NOMO-1 treated with DMSO at 0.1 percent for 48 hours (cell line): ENCODE results near the gene MARF1.
"Not testable (repeated sequence)": the region's sequence is repeated elsewhere in the genome, so short reads cannot be mapped to it uniquely, and the experiment has no call there.

Experiments used
- DNase-seq: peaks from one replicate; lab custom pipeline; 2025; ENCODE audit not compliant: unreplicated experiment; lab: John Stamatoyannopoulos, UW

MARF1 gene

DNA sequence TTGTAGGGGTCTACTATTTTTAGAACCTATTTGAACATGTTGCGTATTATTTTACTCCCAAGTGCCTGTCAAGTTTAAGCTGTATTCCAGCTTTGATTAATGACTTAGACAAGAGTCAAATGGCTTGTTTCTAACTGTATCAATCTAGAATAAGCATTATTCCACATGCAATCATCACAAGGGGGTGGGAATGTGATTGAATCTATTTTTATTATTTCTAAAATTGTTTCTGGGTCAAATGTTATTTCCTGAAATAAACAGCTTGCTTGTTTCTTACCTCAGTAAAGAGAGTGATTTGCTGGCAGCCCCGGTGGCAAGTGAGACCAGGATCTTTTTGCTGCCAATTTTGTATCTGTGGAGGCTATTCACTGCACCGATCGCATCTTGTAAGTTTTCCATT is 21.5 kb downstream of the MARF1 start:
- DNase-seq, result no peak

DNA sequence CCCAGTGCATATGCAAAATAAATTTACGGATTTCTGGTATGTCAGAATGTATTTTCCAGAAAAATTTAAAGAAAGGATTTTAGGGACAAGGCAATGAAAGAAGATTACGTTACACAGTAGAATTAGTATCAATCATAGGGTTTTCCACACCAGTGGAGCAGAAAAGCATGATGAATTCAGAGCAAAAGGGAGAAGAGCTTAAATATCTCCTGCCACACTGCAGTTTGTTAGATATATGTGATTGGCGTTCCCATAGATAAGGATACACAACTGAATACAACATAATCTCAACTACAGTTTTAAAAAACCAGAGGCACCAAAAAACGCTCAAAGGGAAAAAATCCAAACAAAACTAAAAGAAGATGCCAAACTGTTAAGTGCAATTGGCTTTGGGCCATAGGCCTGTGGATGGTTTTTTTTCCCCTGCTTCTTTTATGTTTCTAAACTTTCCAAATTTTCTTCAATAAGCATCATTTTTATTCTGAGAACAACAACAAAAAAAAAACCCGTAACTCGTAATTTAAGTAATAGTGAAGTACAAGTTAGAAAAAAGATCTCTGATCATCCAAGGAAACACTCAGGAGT is 22.3 kb downstream of the MARF1 start:
- DNase-seq, result no peak

DNA sequence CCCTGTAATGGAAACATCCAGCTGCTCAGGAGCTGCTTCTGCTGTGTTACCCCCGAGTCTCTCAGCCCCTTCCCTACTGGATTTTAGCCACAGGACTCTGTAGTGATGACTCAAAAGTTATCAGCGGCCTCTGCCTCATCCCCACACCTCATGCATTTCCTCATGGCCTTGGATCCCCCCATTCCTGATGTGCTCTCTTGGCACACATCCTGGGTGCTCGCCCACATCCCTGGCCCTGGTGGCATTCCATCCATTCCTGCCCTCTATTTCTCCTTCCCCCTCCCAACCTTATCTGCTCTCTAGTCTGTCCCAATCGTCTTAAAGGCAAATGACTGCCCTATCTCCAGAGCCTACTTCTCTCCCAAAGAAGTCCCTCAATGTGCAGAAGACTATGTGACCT is 24.6 kb downstream of the MARF1 start:
- DNase-seq, result no peak

DNA sequence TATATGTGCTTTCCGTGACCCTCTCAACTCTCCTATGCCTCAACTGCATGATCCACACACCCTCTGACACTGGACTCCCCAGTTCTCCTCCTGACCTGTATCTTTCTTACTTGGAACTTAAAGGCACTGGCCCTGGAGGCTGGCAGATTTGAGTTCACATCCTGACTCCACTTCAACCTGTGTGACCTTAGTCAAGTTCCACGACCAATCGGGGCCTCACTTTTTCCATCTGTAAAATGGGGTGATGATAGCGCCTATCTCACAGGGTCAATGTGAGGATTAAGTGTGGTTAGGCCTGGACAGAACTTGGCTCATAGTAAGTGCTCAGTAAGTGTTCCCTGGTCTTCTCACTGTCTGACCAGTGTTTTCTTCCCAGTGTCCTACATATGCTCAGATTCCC is 25.1 kb downstream of the MARF1 start:
- DNase-seq, result no peak

DNA sequence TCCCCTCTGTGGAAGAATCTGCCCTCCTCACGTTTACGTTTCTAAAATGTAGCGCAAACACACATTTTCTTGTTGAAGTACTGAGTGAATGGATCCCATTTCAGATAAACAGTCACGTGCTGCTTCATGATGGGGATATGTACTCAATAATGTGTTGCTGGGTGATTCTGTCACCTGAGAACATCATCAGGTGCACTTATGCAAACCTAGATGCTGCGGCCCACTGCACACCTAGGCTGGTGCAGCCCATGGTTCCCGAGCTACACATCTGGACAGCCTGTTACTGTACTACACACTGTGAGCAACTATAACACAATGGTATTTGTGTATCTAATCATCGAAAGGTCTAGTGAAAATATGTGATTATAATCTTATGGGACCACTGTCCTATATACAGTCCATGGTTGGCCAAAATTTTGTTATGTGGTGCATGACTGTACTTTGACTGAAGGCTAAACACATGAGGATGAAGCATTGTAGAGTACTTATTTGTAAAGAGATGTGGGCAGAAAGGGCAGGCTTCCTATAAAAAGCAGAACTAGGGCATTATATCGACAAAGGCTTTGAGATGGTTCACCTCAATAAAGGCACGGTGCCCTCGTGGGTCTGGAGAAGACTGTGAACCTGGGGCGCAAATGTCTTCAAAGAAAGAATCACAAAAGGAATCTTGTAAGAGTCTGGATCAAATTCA is 26.3 kb downstream of the MARF1 start:
- no peak for DNase-seq

DNA sequence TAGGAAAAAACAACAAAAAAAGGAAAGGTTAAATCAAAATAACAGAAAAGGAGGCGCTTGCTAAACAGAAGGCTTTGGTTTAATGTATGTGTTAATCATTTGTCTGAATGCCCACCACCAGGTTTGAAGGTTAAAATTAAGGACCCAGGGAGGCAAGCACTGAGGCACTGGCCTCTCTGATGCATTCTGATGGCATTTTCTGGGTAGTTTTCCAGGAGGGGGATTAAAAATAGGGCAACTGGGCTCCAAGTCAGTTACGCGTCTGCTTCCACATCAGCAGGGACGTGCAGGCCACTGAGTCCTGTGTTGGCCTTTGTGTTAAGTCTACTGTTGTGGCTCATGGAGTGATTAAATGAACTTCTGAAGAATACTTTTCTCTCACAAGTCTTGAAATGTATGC is 26.9 kb downstream of the MARF1 start:
- DNase-seq, result no peak

DNA sequence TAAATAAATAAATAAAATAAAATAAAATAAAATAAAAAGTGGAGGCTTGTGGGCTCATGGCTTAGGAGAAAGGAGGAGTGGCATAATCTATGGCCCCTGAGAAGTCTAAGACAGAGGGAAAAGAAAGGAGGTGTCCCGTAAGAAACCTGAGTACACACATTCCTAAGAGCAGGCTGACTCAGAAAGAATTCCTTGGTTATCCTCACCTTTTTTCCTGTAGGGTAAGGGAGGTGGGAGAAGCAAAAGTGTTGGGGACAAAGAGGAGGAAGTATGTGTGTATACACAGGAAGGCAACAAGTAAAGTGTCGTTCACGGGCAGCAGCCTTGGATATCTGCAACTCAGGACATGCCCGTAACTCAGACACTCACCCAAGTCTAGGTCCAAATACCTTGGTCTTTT is 29.3 kb downstream of the MARF1 start:
- no peak for DNase-seq

DNA sequence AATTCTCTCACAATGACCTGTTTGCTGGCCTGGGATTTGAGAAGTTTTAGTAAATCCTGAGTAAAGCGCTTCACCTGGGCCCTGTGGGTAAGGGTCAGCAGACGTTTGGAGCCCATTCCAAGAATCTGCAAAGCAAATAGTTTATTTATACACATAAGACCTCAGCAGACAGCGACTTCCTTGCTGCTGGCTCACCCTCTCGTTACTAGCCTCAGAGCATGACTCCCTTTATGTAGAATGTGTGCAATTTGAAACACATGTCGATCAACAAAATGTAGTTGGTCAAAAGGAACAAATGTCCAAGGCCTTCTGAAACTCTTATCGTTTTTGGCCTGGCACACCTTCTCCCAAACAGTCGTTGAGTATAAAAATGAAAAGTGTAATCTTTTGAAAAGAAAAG is 31.3 kb downstream of the MARF1 start:
- DNase-seq, result no peak

DNA sequence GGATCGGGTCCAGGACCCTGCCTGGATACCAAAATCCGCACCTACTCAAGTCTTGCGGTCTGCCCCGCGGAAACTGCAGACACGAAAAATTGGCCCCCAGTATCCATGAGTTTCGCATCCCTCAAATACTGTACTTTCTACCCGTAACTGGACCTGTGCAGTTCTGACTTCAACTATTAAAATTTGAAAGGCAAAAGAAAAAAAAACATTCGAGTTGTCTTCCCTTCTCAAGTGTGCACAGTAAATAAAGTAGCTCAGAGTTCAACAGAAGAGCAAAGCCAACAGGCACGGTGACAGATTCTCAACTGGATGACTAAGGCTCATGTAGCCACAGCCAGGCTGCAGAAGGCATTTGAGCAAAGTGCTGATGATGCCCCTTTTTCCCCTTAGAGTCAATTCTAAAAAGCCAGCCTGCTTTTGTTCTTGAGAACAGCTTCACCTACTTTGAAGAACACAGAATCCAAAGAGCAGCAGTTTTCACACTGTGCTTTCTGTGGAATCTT is 32.5 kb downstream of the MARF1 start:
- DNase-seq, result no peak

DNA sequence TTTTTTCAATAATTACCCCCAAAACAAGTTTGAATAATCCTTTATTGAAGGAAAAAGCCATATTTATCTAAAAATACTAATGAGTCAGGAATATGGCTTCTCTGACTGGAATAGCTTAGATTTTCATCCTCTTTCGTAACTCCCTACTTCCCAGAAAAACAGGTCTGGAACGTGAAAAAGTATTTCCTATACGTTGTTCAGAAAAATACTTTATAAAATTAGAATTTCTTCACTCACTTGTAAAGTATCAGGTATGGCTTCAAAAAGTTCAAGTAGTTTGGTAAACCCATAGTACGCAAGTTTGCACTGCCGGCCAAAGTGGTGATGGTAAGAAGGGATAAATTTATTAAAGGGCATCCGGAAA is 33.7 kb downstream of the MARF1 start:
- DNase-seq, result no peak

DNA sequence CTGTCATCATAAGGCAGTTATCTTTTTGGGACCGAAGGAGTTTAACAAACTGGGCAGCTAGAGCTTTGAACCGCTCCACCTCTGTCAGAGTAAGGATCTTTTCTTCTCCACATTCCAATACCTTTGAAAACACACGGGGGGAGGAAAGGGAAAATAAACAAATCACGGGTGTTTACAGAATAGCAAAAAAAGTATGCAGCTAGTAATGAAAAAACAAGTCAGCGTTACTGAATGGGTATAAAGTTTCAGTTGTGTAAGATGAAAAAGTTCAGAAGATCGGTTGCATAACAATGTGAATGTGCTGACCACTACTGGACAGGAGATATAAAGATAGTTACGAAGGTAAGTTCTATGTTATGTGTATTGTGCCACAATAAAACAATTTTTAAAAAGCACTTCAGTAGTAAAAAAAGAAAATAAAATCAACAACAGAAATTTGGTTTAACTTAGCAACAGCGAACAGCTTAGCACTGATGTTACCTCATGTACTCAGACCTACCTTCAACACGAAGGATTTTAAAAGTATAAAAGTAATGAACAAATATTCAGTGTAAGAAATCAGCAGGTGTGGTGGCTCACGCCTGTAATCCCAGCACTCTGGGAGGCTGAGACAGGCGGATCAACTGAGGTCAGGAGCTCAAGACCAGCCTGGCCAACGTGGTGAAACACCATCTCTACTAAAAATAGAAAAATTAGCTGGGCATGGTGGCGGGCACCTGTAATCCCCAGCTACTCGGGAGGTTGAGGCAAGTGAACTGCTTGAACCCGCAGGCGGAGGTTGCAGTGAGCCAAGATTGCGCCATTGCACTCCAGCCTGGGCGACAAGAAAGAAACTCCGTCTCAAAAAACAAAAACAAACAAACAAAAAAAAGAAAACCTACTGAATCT is 34.3 kb downstream of the MARF1 start:
- DNase-seq, result no peak

DNA sequence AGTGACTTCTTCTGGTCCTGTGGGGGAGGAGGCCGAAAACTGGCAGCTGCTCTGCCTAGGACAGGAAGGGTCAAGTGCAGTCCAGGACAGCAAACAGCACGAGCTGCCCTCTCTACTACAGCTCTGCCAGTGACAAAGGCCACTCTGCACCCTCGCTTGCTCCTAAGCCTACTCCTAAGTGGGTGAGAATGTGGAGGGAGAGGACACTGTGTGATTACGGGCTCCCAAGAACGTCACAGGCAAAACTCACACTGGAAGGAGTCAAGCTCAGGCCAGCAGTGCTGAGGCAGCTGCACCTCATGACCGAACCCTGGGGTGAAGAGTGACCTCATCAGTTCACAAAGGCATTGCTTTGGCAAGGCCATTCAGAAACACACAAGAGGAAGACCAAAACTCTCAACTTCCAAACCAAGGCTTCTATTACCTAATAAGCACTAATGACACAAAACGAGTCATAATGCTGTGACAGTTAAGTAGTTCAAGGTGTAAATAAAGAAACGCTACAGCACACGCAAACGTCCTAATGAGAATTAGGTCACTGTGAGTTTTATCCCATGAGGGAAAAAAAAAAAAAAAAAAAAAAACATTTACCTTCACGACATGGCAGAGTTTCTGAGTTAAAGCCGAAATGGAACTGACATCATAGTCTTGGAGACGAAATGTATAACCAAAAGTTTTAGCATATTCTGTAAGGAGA is 35.1 kb downstream of the MARF1 start:
- DNase-seq, result no peak

DNA sequence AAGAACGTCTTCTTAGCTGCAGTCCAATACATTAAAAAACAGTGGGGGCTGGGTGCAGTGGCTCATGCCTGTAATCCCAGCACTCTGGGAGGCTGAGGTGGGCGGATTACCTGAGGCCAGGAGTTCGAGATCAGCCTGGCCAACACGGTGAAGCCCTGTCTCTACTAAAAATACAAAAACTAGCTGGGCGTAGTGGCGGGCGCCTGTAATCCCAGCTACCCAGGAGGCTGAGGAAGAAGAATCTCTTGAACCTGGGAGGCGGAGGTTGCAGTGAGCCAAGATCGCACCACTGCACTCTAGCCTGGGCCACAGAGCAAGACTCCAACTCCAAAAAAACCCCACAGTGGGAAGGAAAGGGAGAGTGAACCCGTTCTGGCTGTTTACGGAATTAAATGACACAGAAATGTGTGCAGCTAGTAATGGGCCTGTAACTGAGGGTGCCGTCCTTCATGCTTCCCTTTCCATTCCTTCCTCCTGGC is 35.7 kb downstream of the MARF1 start:
- not testable (repeated sequence) for DNase-seq

DNA sequence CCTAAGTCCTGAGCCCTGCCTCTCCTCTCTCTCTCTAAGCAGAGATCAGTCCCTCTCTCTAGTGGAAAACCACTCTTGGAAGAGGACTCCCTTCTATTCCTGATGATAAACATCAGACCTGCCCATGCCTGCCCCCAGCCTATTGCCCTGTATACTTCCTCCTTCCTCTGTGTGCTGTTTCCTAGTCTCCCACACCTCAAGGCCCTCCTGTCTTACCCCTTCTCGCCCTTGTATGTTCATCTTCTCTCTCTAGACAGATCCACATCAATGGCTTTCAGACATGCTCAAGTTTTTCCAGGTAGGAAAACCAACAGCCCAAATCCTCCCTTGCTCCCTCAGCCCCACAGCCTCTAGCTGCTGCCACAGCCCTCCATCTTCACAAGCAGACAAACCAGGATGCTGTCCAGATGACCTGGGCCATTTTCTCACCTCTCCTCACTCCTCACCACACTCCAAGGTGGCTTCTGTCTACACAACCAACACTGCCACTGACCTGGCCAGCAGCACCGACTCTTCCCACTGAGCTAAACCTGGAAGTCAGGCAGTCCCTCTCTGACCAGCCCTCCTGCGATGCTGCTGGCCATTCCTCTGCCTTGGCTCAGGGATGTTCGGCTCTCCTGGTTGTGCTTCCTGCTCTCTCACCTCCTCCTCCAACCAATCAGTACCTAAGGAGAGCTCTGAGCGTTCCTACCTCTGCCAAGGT is 36.3 kb downstream of the MARF1 start:
- no peak for DNase-seq

DNA sequence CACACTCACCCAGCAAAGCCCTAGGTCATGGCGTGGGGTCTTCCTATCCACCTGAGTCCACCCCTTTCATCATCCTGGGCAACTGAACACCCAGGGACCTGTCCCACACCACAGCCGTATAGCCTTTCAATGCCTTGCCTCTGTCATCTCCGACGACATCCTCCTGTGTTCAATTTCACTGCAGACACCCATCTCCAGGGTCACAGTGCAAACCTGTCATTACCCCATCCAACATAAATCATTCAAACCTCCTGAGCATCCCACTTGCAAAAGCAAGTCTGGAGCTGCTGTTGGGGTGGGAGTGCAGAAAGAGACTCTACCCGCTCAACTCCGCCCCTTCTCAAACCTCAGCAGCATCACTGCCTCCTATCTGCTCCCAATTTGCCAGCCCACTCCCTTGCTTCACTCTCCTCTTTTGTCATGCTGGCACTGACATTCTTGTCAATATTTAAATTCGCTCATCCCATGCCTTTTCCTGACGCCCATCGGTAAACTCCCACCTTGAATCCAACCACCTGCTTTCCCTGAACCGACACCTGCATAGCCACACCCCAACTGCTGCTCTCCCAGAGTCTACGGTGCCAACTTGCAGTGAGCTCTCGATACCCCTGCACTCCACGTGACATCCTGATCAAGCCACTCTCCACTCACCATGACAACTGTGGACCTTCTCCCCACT is 37.0 kb downstream of the MARF1 start:
- no peak for DNase-seq

DNA sequence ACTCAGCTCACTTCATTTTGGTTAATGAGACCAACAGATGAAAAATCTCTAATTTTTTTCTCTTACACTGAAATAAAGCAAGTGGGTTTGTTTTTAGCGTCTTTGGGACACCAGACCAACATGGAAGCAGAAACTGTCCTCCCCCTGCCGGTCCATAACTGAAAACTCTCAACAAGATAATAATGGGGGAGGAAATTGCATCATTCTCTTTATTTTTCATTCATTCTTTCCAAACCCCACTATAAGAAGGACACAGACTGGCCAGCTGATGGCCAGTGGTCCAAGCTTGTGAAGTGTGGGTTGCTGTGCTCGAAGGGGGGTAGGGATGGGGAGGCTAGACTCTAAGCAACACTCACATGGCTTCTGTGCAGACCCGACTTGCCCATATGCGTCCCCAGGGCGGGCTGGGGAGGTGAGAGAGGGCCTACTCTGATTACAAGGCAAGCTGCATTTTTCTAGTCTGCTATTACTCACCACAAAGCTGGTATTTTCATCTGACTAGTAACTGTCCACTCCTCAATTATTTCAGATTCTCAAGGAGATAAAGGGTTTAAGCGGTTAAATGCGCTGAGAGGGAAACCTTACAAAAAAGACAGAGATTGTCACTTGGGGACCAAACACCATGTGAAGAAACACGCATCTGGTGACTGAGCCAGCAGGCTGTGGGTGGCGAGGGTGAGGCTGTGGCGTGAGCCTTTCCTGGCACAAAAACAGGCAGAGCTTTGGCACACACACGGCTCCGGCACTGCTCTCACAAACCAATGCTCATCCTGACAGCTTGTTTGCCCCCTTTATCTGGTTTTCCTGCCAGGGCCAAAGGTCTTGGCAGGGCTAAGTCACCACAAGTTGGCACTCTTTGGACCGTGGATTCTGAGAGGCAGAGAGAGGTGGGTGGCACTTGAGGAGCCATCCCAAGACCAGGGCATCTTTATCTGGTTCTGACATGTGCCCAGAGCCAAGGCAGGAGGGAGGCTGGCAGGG is 38.2 kb downstream of the MARF1 start:
- DNase-seq, result no peak

DNA sequence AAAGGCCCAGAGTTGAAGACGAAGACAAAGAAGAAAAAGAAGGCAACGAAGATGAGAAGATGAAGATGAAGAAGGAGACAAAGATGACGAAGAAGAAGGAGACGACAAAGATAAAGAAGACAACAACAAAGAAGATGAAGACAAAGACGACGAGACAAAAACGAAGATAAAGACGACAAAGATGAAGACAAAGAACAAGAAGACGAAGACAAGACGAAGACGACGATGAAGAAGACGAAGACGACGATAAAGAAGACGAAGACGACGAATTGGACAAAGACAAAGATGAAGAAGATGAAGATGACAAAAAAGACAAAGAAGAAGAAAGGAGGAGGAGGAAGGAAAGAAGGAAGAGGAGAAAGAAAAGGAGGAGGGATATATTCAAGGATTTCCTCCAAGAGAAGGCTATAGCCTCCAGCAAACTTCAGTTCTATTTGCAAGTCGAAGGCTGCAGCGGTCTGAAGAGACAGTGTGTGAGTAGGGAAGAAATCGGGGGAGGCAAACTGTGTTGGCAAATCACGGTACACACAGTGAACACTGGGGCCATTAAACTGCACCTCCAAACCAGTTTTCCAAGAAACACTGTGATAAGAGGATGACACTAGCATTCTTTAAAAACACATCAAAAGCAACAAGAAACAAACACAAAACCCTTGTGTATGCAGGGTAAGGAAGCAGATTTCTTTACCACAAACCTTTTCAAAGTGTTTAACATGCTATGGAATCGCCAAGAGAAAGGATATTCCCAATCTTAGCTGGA is 40.5 kb downstream of the MARF1 start:
- no peak for DNase-seq

DNA sequence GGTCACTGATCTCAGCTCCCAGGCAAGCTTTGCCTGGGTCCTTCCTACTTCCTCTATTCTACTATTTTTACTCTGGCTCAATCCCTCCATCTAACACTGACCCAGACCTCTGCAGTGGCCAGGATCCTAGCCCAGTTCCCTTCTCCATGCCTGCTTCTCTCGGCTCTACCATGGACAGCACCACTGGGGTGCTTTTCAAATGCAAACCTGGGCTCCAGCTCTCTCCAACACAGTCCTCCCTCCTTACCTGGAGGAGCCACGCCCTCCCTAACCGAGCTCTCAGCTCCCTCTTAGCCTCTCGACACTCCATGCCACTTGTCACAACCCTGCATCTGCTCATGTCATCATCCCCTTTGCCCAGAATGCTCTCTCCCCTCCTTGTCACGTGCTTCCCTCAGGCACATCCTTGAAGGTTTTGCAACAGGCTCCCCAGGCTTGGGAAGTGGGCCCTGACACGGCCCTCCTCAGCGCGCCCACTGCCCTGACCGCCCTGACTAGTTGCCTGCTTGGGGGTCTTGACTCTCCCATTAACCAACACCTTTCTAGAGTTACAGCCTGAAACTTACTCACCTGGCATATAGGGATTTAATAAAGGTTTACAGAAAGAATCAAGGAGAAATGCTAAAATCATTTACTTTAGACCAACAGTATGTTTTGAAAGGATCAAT is 41.6 kb downstream of the MARF1 start:
- no peak for DNase-seq
